Fibroblast of lung (primary cell): Measurements from ENCODE around the gene PDSS2. TPM values are rescaled to one million over a fixed set of nuclear protein-coding genes. Genes with fewer than 3 reads are reported as not detected.

ENCODE experiments used
- DNase-seq, 2 donors: peaks; one replicate each; pipeline versions ENCODE4 v3.0.0 to v3.0.0-alpha.2; 2010; ENCODE audit warnings: low read depth in 2 of 2
- H2AFZ ChIP-seq: 2 replicates; pipeline ENCODE4 v1.5.1; 2012; ENCODE audit warnings: low read length, control low read depth, inconsistent platforms
- H3K27ac ChIP-seq: 2 replicates; pipeline ENCODE4 v1.5.1; 2011; ENCODE audit warnings: low read length, control low read depth; ENCODE audit not compliant: insufficient read depth
- H3K27me3 ChIP-seq: 2 replicates; pipeline ENCODE4 v1.5.1; 2011; ENCODE audit warnings: mild to moderate bottlenecking, low read length; ENCODE audit not compliant: control insufficient read depth, insufficient read depth
- H3K36me3 ChIP-seq: 2 replicates; pipeline ENCODE4 v1.5.1; 2011; ENCODE audit warnings: low read length; ENCODE audit not compliant: control insufficient read depth, insufficient read depth
- H3K4me1 ChIP-seq: 2 replicates; pipeline ENCODE4 v1.5.1; 2011; ENCODE audit warnings: low read length; ENCODE audit not compliant: control insufficient read depth, insufficient read depth; ENCODE audit errors: extremely low read depth
- H3K4me2 ChIP-seq: 2 replicates; pipeline ENCODE4 v1.5.1; 2011; ENCODE audit warnings: low read length, control low read depth; ENCODE audit not compliant: insufficient read depth; ENCODE audit errors: extremely low read depth
- H3K4me3 ChIP-seq, 4 experiments: fragments of 200-600 bp in 1 of 4; sonication (generic) in 1 of 4; replicated peaks in 1 of 4; 2 replicates each; pipeline ENCODE4 v1.5.1; 2011 to 2016; ENCODE audit warnings: low read length in 4 of 4, low read depth in 3 of 4, mild to moderate bottlenecking in 3 of 4, control low read depth in 2 of 4, inconsistent platforms in 1 of 4, mixed read lengths in 1 of 4; ENCODE audit not compliant: insufficient read depth in 1 of 4; ENCODE audit errors: control extremely low read depth in 1 of 4
- H3K79me2 ChIP-seq: 2 replicates; pipeline ENCODE4 v1.5.1; 2012; ENCODE audit warnings: mild to moderate bottlenecking, low read length, inconsistent platforms; ENCODE audit not compliant: control insufficient read depth, insufficient read depth
- H3K9ac ChIP-seq: 2 replicates; pipeline ENCODE4 v1.5.1; 2011; ENCODE audit warnings: mild to moderate bottlenecking, low read length, control low read depth; ENCODE audit not compliant: insufficient read depth
- H3K9me3 ChIP-seq: 2 replicates; pipeline ENCODE4 v1.5.1; 2012; ENCODE audit warnings: low read depth, low read length; ENCODE audit not compliant: control insufficient read depth, insufficient read depth
- H4K20me1 ChIP-seq: 2 replicates; pipeline ENCODE4 v1.5.1; 2011; ENCODE audit warnings: low read length; ENCODE audit not compliant: control insufficient read depth, insufficient read depth; ENCODE audit errors: extremely low read depth
- EZH2 ChIP-seq: IDR thresholded peaks from 2 replicates; pipeline ENCODE4 v1.5.1; 2012; ENCODE audit warnings: low read length, control low read depth, mild to moderate bottlenecking; ENCODE audit errors: missing control alignments
- polyA plus RNA-seq, 2 donors: library from polyadenylated mRNA; depleted of rRNA in 1 of 2; stranded (reverse) in 1 of 2; unstranded in 1 of 2; fragments of >200 nt; gene quantifications; 2 replicates each; pipeline ENCODE4 v1.2.1, GENCODE V29; 2011 to 2012; ENCODE audit warnings: missing spikeins in 1 of 2
- total RNA-seq: library from RNA; depleted of rRNA; stranded (reverse); fragments of >200 nt; gene quantifications from 2 replicates; pipeline ENCODE4 v1.2.1, GENCODE V29; 2014
- TF ChIP-seq, protein P1 (sequence below), 2 donors: IDR thresholded peaks in 1 of 2; conservative IDR thresholded peaks in 1 of 2; 1 replicate in 1 of 2; 2 replicates in 1 of 2; pipeline ENCODE4 v1.5.1; 2011 to 2012; ENCODE audit warnings: low read length in 2 of 2, control low read depth in 1 of 2, inconsistent platforms in 1 of 2, low read depth in 1 of 2, mild to moderate bottlenecking in 1 of 2

Gene PDSS2
- total and polyA plus RNA-seq, 2 donors (not counting 1 experiment from before 2014, with no cell fraction given) = 12.1 to 13.8 TPM

DNA sequence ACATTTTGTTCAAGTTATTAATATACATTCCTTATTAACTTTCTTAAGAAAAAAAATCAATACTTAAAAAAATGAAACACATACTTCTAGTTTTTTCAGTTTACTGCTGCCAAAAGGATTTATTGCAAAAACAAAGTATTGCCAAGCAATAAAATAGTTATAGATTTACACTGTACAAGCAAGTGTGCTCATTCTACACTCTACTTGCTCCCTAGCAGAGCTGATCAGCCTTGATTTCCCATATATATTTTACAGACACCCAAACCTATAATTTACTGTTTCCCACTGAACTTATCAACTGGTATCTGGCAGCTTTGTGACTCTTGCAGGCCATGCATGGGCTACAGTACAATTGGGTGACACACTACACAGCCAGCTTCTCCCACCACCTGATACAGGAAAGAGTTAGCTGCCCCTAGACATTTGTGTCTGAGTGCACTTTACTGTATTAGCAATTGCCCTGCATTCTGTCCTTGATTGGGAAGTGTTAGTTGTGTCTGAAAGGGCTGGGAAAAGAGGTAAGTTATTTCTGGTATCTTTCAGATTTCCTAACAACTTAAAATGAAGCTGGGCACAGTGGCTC is 188.1 kb downstream of the PDSS2 start:
- Histone ChIP-seq H3K27me3 (no peaks in the 10 kb centered on the region), H3K4me3 (no peak overlapping the region)

DNA sequence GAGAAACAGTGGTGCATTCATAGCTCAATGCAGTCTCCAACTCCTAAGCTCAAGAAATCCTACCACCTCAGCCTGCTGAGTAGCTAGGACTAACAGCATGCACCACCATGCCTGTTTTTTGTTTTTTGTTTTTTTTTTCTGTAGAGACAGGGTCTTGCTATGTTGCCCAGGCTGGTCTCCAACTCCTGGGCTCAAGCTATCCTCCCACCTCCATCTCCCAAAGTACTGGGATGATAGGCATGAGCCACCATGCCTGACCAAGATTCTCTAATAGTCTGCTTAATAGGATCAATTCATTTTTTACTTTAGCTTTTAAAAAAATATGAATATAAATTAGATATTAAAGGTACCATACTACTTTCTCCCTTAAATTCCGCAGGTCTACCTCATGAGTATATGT is 191.7 kb downstream of the PDSS2 start:
- H3K9ac ChIP-seq = no peak overlapping the region
- TF ChIP-seq, protein P1, sequence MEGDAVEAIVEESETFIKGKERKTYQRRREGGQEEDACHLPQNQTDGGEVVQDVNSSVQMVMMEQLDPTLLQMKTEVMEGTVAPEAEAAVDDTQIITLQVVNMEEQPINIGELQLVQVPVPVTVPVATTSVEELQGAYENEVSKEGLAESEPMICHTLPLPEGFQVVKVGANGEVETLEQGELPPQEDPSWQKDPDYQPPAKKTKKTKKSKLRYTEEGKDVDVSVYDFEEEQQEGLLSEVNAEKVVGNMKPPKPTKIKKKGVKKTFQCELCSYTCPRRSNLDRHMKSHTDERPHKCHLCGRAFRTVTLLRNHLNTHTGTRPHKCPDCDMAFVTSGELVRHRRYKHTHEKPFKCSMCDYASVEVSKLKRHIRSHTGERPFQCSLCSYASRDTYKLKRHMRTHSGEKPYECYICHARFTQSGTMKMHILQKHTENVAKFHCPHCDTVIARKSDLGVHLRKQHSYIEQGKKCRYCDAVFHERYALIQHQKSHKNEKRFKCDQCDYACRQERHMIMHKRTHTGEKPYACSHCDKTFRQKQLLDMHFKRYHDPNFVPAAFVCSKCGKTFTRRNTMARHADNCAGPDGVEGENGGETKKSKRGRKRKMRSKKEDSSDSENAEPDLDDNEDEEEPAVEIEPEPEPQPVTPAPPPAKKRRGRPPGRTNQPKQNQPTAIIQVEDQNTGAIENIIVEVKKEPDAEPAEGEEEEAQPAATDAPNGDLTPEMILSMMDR (conservative IDR thresholded peaks at IDR 0.05 in 1 of 2, IDR thresholded peaks at IDR 0.05 in 1 of 2; ENCODE audit: low read depth in 1 of 2, low read length in 2 of 2) = no peak
- TF ChIP-seq EZH2 = no peak

More for the DNA sequence above, 188.1 kb downstream of the PDSS2 start:
- no peaks in the 10 kb centered on the region for H3K36me3 ChIP-seq
- no peaks in the 10 kb centered on the region for H3K9me3 ChIP-seq
- H3K27ac ChIP-seq = no peak overlapping the region
- H3K9ac ChIP-seq = no peak overlapping the region
- H3K4me1 ChIP-seq = no peaks in the 10 kb centered on the region
- H2AFZ ChIP-seq = no peak overlapping the region
- no peaks in the 10 kb centered on the region for H4K20me1 ChIP-seq
- TF ChIP-seq, protein P1 (conservative IDR thresholded peaks at IDR 0.05 in 1 of 2, IDR thresholded peaks at IDR 0.05 in 1 of 2; ENCODE audit: low read depth in 1 of 2, low read length in 2 of 2) = no peak
- no peak for TF ChIP-seq EZH2
- DNase-seq = no peak
- no peaks in the 10 kb centered on the region for H3K79me2 ChIP-seq
- no peak overlapping the region for H3K4me2 ChIP-seq

DNA sequence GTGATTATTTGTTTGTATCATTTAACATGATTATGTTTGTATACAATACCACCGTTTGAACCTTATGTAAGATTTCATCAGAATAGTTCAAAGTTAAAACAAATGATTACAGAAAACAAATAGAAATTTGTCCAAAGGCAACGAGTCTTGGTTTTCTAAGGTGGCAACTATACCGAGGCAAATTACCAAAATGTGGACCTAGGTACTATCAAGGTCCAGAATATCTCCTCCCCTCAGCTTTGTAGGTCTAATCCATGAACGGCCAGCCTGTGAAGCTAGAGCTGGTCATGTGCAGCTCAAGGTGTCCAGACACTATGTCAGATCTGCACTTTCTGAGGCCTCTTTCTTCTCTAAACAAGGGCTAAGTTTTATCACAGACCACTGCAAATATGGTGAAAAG is 192.4 kb downstream of the PDSS2 start:
- Histone ChIP-seq H3K79me2 (no peaks in the 10 kb centered on the region), H4K20me1 (no peaks in the 10 kb centered on the region), H3K9me3 (no peaks in the 10 kb centered on the region), H3K27me3 (no peaks in the 10 kb centered on the region), H3K27ac (no peak overlapping the region), H3K9ac (no peak overlapping the region), H3K36me3 (no peaks in the 10 kb centered on the region), H3K4me3 (no peak overlapping the region), H3K4me1 (peaks cover 4% of the 10 kb centered on the region), H3K4me2 (no peak overlapping the region), H2AFZ (no peak overlapping the region)
- TF ChIP-seq, protein P1 (conservative IDR thresholded peaks at IDR 0.05 in 1 of 2, IDR thresholded peaks at IDR 0.05 in 1 of 2; ENCODE audit: low read depth in 1 of 2, low read length in 2 of 2) = no peak
- no peak for TF ChIP-seq EZH2
- no peak for DNase-seq

More for the DNA sequence above, 191.7 kb downstream of the PDSS2 start:
- H3K9me3 ChIP-seq = no peaks in the 10 kb centered on the region
- H2AFZ ChIP-seq = no peak overlapping the region
- no peak for DNase-seq
- no peak overlapping the region for H3K27ac ChIP-seq
- H3K27me3 ChIP-seq = no peaks in the 10 kb centered on the region
- no peaks in the 10 kb centered on the region for H4K20me1 ChIP-seq
- peaks cover 4% of the 10 kb centered on the region for H3K4me1 ChIP-seq
- H3K4me3 ChIP-seq = no peak overlapping the region
- no peak overlapping the region for H3K4me2 ChIP-seq
- H3K36me3 ChIP-seq = no peaks in the 10 kb centered on the region
- no peaks in the 10 kb centered on the region for H3K79me2 ChIP-seq
